Stimulated activated CD4-positive, alpha-beta T cell treated with anti-CD3 and anti-CD28 coated beads, Interleukin-12 subunit alpha, Interleukin-12 subunit beta, amount 100 ng/mL, for 48 hours (primary cell): ENCODE results near the gene RXFP4.

Source experiments
- DNase-seq, 3 donors: peaks; one replicate each; pipeline ENCODE4 v3.0.0-alpha.2; 2020; ENCODE audit warnings: low read depth in 2 of 3, low spot score in 1 of 3

The RXFP4 gene

GRCh38 chr1:155954645-155955044, 13.2 kb downstream of the RXFP4 start:
- no peak for DNase-seq

GRCh38 chr1:155957411-155957915, 16.0 kb downstream of the RXFP4 start:
- no peak for DNase-seq

GRCh38 chr1:155960081-155960745, 18.8 kb downstream of the RXFP4 start:
- DNase-seq: no peak

DNA sequence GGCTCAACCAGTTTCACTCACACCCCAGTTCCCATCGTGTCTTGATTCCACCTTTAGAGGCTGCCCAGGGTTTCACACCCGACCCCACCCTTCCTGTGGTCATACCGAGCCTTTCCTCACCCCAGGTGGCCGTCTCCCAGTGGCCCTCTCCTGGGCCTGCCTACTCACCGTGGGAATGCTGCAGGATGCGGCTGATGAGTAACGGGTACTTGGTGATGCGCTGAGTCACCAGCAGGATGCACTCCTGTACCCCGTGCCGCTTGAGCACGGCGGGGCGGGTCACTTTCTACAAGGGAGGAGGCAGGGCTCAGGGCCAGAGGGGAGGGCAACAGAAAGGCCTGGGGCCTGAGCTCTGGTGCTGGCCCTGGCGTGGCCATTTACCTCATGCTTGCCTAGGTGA, 20.5 kb downstream of the RXFP4 start:
- no peak for DNase-seq

- no peak for DNase-seq
These were observed 21.3 kb downstream of the RXFP4 start for GRCh38 chr1:155962599-155963211.

- no peak for DNase-seq
These were observed 22.8 kb downstream of the RXFP4 start for GRCh38 chr1:155964193-155964592.

DNA sequence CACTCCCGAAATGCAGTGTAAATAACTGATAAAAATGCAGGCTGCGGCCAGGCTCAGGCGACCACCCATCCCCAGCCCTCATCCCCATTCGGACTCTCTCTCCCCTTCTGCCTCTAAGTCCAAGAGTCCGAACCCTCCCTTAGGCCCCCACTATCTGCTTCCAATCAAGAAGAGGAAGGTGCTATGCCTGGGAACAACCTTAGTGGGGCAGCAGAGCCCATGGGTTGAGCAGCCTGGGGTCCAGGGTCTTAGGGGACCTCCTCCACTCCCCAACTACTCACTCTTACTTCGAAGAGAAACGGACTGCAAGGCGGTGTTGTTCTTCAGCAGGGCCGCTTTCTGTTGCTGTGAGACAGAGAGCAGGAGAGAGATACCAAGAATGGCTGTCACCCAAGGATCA, 24.7 kb downstream of the RXFP4 start:
- no peak for DNase-seq

- no peak for DNase-seq
These were observed 25.3 kb downstream of the RXFP4 start for GRCh38 chr1:155966750-155967149.

- no peak for DNase-seq
These were observed 26.1 kb downstream of the RXFP4 start for GRCh38 chr1:155967341-155968050.

DNA sequence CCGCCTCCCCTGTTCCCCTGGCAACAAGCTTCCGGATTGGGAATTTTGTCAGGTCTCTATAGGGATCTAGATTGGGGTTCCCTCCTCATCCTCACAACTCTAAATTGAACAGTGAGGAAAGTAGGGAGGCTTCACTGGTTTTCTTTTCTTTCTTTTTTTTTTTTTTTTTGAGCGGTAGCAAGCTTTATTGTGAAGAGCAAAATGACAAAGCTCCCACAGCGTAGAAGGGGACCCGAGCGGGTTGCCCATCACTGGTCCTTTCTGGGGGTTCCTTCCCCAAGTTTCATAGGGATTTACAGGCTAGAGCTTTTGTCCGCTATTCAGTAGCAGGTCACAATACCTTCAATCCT, 26.6 kb downstream of the RXFP4 start:
- DNase-seq: no peak

GRCh38 chr1:155968670-155969069, 27.2 kb downstream of the RXFP4 start:
- no peak for DNase-seq

DNA sequence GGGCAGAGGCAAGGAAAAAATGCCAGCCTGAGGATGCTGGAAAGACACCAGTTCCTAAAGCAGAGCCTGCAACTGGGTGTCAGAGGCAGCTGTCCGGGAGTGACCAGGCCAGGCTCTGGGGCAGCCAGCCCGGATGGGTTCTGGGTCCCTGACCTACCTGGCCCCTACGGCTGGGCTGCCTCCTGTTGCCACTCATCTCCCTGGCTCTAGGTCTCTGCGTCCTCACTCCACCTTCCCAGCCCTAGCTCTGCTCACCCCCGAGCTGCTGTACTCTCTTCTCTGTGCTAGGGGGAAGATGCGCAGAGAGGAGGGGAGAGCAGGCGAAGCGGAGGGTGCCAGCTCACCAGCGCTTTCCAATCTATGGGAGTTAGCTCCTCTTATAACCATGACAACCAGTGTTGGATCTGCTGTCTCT, 27.9 kb downstream of the RXFP4 start:
- no peak for DNase-seq

DNA sequence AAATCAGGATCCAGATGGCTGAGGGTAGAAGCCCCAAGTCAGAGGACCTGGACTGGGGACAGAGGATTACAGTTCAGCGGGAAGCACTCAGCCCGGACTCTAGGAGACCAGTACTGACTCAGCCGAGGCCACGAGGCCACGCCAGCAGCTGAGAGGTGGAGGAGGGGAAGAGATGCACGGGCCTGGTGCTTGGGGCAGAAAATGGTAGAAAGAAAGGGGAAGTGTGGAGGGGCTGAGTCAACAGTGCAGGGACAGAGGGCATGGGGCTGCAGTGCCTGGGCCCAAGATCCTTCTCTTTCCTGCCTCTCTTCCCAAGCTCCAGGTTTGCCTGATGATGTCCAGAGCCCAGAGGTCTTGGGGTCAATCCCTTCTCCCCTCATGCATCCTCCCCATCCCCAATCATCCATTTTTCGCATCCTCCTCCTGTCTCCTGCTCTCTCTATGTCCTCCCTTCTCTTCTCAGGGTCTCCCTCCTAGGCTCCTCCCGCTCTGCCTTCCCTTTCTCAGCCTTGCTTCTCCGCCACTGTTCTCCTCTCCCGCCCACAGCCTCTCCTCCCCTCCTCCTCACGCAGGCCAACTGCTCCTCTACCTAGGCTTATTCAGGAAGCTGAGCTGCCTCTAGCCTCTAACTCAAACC, 29.2 kb downstream of the RXFP4 start:
- DNase-seq: no peak

DNA sequence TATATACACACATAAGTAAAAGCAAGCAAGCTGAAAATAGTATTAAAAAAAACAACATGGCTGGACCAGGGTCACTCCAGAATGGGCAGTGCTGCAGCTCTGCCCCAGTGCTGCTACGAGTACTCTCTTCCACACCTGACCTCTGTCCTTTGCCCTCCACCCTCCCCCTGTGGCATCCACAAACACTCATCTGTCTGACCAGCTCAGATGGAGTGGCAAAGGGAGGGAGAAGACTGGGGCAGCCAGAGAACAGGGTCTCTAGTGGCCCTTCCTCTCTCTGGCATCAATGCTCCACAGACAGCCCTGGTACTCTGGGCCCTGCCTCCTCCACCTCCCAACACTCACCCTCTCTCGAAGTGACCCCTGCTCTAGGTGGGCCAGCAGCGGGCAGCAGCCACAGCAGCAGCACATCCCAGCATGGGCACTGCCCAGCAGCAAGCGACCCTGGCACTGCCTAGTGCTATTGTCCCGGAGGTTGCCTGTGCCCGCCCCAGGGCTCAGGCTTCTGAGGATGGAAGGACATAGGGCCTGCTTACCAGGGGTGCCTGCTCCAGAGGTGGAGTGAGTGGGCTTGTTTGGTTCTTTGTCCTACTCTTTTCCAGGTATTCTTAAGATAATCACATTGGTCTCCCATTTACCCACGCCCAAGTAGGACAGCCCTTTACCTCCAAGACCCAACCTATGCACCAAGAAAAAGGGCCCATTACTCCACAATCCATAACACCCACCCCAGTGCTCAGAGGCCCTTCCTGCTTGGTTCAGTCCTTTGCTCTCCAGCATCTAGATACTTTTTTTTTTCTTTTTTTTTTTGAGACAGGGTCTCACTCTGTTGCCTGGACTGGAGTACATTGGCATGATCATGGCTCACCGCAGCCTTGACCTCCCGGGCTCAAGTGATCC, 30.7 kb downstream of the RXFP4 start:
- DNase-seq: no peak

- no peak for DNase-seq
These were observed 32.3 kb downstream of the RXFP4 start for GRCh38 chr1:155973723-155974122.

DNA sequence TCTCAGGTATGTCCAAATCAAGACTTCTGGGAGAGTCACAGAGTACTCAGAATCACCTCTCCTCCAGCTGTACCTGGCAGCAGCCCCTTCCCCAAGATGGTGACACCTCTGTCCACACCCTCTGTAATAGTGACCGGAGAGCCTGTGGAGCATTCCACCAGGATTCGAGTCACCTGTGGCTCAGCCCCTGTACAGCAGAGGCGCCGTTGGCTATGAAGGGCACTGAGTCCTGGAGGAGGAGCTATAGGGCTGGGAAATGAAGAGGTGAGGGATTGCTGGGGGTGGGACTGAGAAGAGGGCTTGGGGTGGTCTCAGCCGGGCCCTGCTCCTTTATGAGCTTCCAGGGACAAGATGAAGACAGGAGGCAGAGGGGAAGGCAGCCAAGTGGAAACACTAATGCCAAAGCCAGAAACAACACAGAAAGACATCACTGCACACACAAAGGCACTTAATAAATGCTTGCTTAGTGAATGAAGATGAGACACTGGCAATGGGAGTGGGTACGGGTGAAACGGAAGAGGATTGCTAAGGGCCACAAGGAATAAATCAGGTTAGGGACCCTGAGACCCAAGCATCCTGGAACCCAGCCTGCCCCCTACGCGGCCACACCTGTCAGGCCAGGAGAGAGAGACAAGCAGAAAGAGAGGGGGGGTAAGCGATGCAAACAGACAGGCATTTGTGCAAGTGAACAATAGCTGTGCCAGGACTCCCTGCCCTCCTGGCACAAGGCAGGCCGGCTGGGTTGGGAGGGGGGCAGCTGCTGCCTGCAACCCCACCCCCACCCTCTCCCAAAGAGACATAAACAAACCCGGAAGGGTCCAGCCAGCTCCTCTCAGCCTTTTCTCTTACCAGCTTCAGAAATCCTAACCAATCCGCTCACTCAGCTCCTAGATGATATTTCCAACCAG, 33.0 kb downstream of the RXFP4 start:
- no peak for DNase-seq

- no peak for DNase-seq
These were observed 34.1 kb downstream of the RXFP4 start for GRCh38 chr1:155975375-155976061.

DNA sequence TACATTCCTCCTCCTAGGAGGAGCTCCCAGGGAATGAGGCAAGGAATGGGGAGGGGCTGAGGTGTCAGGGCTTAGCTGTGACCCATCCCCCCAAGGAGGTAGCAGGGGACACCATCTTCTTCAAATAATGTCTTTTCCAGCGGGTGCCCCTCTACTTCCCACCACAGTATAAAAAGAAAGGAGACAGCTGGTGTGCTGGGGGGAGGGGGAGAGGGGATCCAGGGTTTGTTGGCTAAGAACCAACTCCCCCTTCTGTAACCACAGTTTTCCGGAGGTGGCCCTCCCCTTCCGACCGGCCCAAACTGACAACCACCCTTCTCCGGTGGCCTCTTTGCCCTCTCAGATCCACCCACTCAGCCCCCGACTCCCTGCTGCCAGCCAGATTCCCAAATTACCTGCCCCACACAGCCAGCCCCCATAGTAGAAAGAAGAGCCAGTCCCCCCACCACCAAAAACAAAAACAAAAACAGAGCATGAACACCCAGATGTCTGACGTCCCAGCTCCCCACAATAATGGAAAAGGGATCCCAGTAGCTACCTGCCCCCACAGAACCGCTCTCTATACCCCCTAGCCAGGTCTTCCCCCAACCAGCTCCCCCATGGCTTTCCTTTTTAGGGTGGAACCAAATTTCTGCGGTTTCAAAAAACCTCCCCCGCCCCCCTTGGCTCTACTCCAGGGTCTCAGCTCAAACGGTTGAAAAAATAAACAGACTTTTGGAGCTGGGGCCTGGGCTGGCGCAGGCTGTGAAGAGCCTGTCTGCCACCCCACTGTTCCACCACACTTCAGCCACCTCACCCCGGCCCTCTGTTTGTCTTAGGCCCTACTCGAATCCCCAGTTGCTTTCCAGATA, 34.8 kb downstream of the RXFP4 start:
- DNase-seq: peak in 1 of 3 donors; percentile 50
